GM23248 (cell line): ENCODE data around the gene NBEAL2.

Experiments
- EZH2 ChIP-seq: fragments of 200-600 bp; sonication (generic); IDR thresholded peaks from 2 replicates; pipeline ENCODE4 v1.6.1; 2018; ENCODE audit warnings: antibody characterized with exemption, mild to moderate bottlenecking; ENCODE audit not compliant: insufficient read depth, poor library complexity, severe bottlenecking
- EZH2phosphoT487 ChIP-seq: fragments of 200-600 bp; sonication (generic); IDR thresholded peaks from 2 replicates; pipeline ENCODE4 v1.6.1; 2018; ENCODE audit warnings: antibody characterized with exemption, moderate library complexity, mild to moderate bottlenecking, low read depth; ENCODE audit not compliant: insufficient read depth

DNA sequence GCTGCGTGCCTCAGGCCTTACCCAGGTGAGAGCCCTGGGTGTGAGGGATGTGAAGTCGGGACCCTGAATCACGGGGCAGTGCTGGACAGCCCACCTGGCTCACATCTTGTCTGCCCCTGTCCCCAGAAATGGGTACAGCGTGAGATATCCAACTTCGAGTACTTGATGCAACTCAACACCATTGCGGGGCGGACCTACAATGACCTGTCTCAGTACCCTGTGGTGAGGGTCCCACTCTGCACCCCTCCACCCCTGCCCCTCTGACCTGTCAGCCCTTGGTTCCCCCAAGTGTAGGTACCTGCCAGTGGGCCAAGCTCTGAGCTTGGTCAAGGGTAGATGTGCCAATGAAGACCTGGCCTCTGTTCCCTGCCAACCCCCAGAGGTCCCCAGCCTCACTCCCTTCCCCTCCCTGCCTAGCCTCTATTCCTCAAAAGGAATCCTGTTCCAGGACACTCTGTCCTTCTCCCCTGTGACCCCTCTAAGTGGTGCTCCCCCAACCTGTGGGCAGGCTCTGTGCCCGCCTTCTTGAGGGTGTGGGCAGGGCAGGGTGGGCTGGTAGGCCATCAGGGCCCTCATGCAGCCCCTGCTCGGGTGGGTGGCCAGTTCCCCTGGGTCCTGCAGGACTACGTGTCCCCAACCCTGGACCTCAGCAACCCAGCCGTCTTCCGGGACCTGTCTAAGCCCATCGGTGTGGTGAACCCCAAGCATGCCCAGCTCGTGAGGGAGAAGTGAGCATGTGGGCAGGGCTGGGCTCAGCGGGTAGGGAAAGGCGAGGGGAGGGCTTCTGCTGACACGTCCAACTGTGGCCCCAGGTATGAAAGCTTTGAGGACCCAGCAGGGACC, 25.1 kb downstream of the NBEAL2 start:
- TF ChIP-seq EZH2 (no peak), EZH2phosphoT487 (no peak)
